Loucy (cell line): ENCODE data around the gene TIFAB.
"Not testable (repeated sequence)": the region's sequence is repeated elsewhere in the genome, so short reads cannot be mapped to it uniquely, and the experiment has no call there.

Source experiments
- H2AFZ ChIP-seq: fragments of 200-600 bp; sonication (generic); 2 replicates; pipeline ENCODE4 v1.6.0; 2016; ENCODE audit warnings: antibody characterized with exemption, mild to moderate bottlenecking, low read length, moderate library complexity
- H3F3A ChIP-seq: fragments of 200-600 bp; 2 replicates; pipeline ENCODE4 v1.6.0; 2016; ENCODE audit warnings: antibody characterized with exemption, low read depth, mild to moderate bottlenecking
- H3K27me3 ChIP-seq: fragments of 200-600 bp; sonication (generic); 2 replicates; pipeline ENCODE4 v1.6.1; 2014; ENCODE audit warnings: low read length, mild to moderate bottlenecking; ENCODE audit not compliant: insufficient read depth, poor library complexity, severe bottlenecking
- H3K36me3 ChIP-seq: fragments of 200-600 bp; sonication (generic); 2 replicates; pipeline ENCODE4 v1.6.1; 2016; ENCODE audit warnings: low read length; ENCODE audit not compliant: insufficient read depth
- H3K4me1 ChIP-seq: fragments of 200-600 bp; sonication (generic); 2 replicates; pipeline ENCODE4 v1.5.1; 2014; ENCODE audit warnings: low read length, mild to moderate bottlenecking; ENCODE audit not compliant: insufficient read depth, poor library complexity, severe bottlenecking
- H3K4me2 ChIP-seq: fragments of 200-600 bp; sonication (generic); 2 replicates; pipeline ENCODE4 v1.6.0; 2014; ENCODE audit warnings: antibody characterized with exemption, low read length, low read depth, mild to moderate bottlenecking; ENCODE audit not compliant: poor library complexity, severe bottlenecking
- H3K4me3 ChIP-seq: fragments of 200-600 bp; sonication (generic); 2 replicates; pipeline ENCODE4 v1.5.1; 2014; ENCODE audit warnings: low read length, mild to moderate bottlenecking, mixed read lengths; ENCODE audit not compliant: poor library complexity, severe bottlenecking
- H3K79me2 ChIP-seq: fragments of 200-600 bp; sonication (generic); 2 replicates; pipeline ENCODE4 v1.6.1; 2014; ENCODE audit warnings: low read length; ENCODE audit not compliant: insufficient read depth
- H3K9ac ChIP-seq: fragments of 200-600 bp; sonication (generic); 2 replicates; pipeline ENCODE4 v1.6.0; 2014; ENCODE audit warnings: mild to moderate bottlenecking, low read depth, low read length, moderate library complexity; ENCODE audit not compliant: poor library complexity, severe bottlenecking
- H3K9me2 ChIP-seq: fragments of 200-600 bp; sonication (generic); replicated peaks from 2 replicates; pipeline ENCODE4 v1.6.1; 2016; ENCODE audit warnings: low read depth, low read length, mixed read lengths
- H3K9me3 ChIP-seq: fragments of 200-600 bp; sonication (generic); 2 replicates; pipeline ENCODE4 v1.6.1; 2014; ENCODE audit warnings: mild to moderate bottlenecking, antibody characterized with exemption, low read length, low read depth; ENCODE audit not compliant: insufficient read depth
- H4K20me1 ChIP-seq: fragments of 200-600 bp; sonication (generic); 2 replicates; pipeline ENCODE4 v1.6.0; 2014; ENCODE audit warnings: antibody characterized with exemption, low read length, mild to moderate bottlenecking; ENCODE audit not compliant: insufficient read depth, poor library complexity, severe bottlenecking
- CTCF ChIP-seq: fragments of 200-600 bp; sonication (generic); conservative IDR thresholded peaks from 2 replicates; pipeline ENCODE4 v1.5.1; 2014; ENCODE audit warnings: mild to moderate bottlenecking, antibody characterized with exemption, low read length
- EZH2phosphoT487 ChIP-seq: fragments of 200-600 bp; IDR thresholded peaks from 2 replicates; pipeline ENCODE4 v1.6.1; 2018; ENCODE audit warnings: antibody characterized with exemption, mild to moderate bottlenecking, moderate library complexity, borderline replicate concordance

Gene TIFAB

GRCh38 chr5:135452321-135453030, at the start of gene TIFAB:
TIFAB (minus strand) TSS chr5:135452351; CDS start chr5:135449939, 2,412 bp downstream.
- H3K36me3 ChIP-seq: no peaks in the 10 kb centered on the region
- H3K4me3 ChIP-seq: no peak within 1 kb of the TSS
- no peaks in the 10 kb centered on the region for H4K20me1 ChIP-seq
- H3K9ac ChIP-seq: no peak within 1 kb of the TSS
- no peak for TF ChIP-seq EZH2phosphoT487
- TF ChIP-seq CTCF: no peak
- no peaks in the 10 kb centered on the region for H3F3A ChIP-seq
- H2AFZ ChIP-seq: no peak within 1 kb of the TSS
- no peaks in the 10 kb centered on the region for H3K9me3 ChIP-seq
- H3K79me2 ChIP-seq: no peaks in the 10 kb centered on the region
- no peaks in the 10 kb centered on the region for H3K9me2 ChIP-seq
- no peak within 1 kb of the TSS for H3K4me2 ChIP-seq
- H3K4me1 ChIP-seq: no peaks in the 10 kb centered on the region
- H3K27me3 ChIP-seq: no peaks in the 10 kb centered on the region

- no peaks in the 10 kb centered on the region for H3K27me3 ChIP-seq
- no peak overlapping the region for H3K9ac ChIP-seq
- no peaks in the 10 kb centered on the region for H3K79me2 ChIP-seq
- TF ChIP-seq CTCF (no peak), EZH2phosphoT487 (no peak)
- H2AFZ ChIP-seq: no peak overlapping the region
- H3K4me1 ChIP-seq: no peaks in the 10 kb centered on the region
- H3K36me3 ChIP-seq: no peaks in the 10 kb centered on the region
- H4K20me1 ChIP-seq: no peaks in the 10 kb centered on the region
- H3K4me3 ChIP-seq: no peak overlapping the region
- no peaks in the 10 kb centered on the region for H3F3A ChIP-seq
- no peaks in the 10 kb centered on the region for H3K9me3 ChIP-seq
- no peaks in the 10 kb centered on the region for H3K9me2 ChIP-seq
- no peak overlapping the region for H3K4me2 ChIP-seq
Measured at GRCh38 chr5:135498637-135498995, 46.5 kb upstream of the TIFAB start.

- TF ChIP-seq EZH2phosphoT487 (no peak), CTCF (no peak)
- H3K9me2 ChIP-seq: no peaks in the 10 kb centered on the region
- no peak overlapping the region for H3K4me3 ChIP-seq
- H3K27me3 ChIP-seq: no peaks in the 10 kb centered on the region
- no peaks in the 10 kb centered on the region for H3K79me2 ChIP-seq
- H3K9ac ChIP-seq: no peak overlapping the region
- H3K36me3 ChIP-seq: no peaks in the 10 kb centered on the region
- H4K20me1 ChIP-seq: no peaks in the 10 kb centered on the region
- no peaks in the 10 kb centered on the region for H3K4me1 ChIP-seq
- H3F3A ChIP-seq: no peaks in the 10 kb centered on the region
- no peak overlapping the region for H2AFZ ChIP-seq
- no peak overlapping the region for H3K4me2 ChIP-seq
- H3K9me3 ChIP-seq: no peaks in the 10 kb centered on the region
Measured at GRCh38 chr5:135497971-135498636, 46.0 kb upstream of the TIFAB start.

- not testable (repeated sequence) for H3K27me3 ChIP-seq, H2AFZ ChIP-seq, H3K9me3 ChIP-seq, H4K20me1 ChIP-seq, H3K36me3 ChIP-seq, H3K4me2 ChIP-seq, H3K79me2 ChIP-seq, H3K9me2 ChIP-seq, H3K4me1 ChIP-seq, H3K9ac ChIP-seq, H3F3A ChIP-seq, H3K4me3 ChIP-seq
Measured at GRCh38 chr5:135495531-135495930, 43.4 kb upstream of the TIFAB start.
